Cardiac muscle cell (in vitro differentiated cells and primary cell): ENCODE measurements around the gene PSEN2. TPM values are rescaled to one million over a fixed set of nuclear protein-coding genes. Genes with fewer than 3 reads are reported as not detected.

Experiments used
- DNase-seq, 2 donors: peaks; one replicate each; pipeline versions ENCODE4 v3.0.0 to v3.0.0-alpha.2; 2010 to 2017; ENCODE audit warnings: low read depth in 1 of 2, low spot score in 1 of 2
- H3K27ac ChIP-seq: fragments of 200-600 bp; sonication (generic); 2 replicates; pipeline ENCODE4 v1.5.1; 2016
- H3K27me3 ChIP-seq: fragments of 200-600 bp; sonication (generic); 2 replicates; pipeline ENCODE4 v1.6.0; 2016; ENCODE audit warnings: control low read depth
- H3K36me3 ChIP-seq: fragments of 200-600 bp; sonication (generic); 2 replicates; pipeline ENCODE4 v1.5.1; 2016; ENCODE audit warnings: control low read depth
- H3K4me1 ChIP-seq: fragments of 200-600 bp; sonication (generic); 2 replicates; pipeline ENCODE4 v1.8.1; 2017; ENCODE audit warnings: low read depth, mild to moderate bottlenecking, mixed run types
- H3K4me3 ChIP-seq: fragments of 200-600 bp; sonication (generic); 2 replicates; pipeline ENCODE4 v1.5.1; 2016; ENCODE audit warnings: mild to moderate bottlenecking
- H3K9me3 ChIP-seq: fragments of 200-600 bp; sonication (generic); 2 replicates; pipeline ENCODE4 v1.5.1; 2017; ENCODE audit warnings: low read depth, mild to moderate bottlenecking, control low read depth
- CTCF ChIP-seq: IDR thresholded peaks from 2 replicates; pipeline ENCODE4 v1.5.1; 2012; ENCODE audit warnings: low read depth, mild to moderate bottlenecking, low read length
- polyA plus RNA-seq: library from polyadenylated mRNA; unstranded; fragments of >200 nt; fragmentation: Nextera tagmentation; extraction: Ambion mirVana; gene quantifications from 2 replicates; pipeline ENCODE4 v1.2.1, GENCODE V29; 2016
- total RNA-seq: library from RNA; depleted of rRNA; stranded (reverse); fragments of >200 nt; gene quantifications from 2 replicates; pipeline ENCODE4 v1.2.3, GENCODE V29; 2016

Gene PSEN2
- total and polyA plus RNA-seq, 2 experiments from 2014 or later: 31.1 to 41.3 TPM

- DNase-seq: no peak
- no peak overlapping the region for H3K4me3 ChIP-seq
- H3K36me3 ChIP-seq: no peaks in the 10 kb centered on the region
- peaks cover 7% of the 10 kb centered on the region for H3K4me1 ChIP-seq
- H3K27ac ChIP-seq: no peak overlapping the region
- H3K9me3 ChIP-seq: no peaks in the 10 kb centered on the region
- no peaks in the 10 kb centered on the region for H3K27me3 ChIP-seq
- TF ChIP-seq CTCF: no peak
Observed at GRCh38 chr1:226943927-226944326, 73.5 kb downstream of the PSEN2 start.

- no peak for DNase-seq
- peaks cover 7% of the 10 kb centered on the region for H3K4me1 ChIP-seq
- no peaks in the 10 kb centered on the region for H3K36me3 ChIP-seq
- H3K9me3 ChIP-seq: no peaks in the 10 kb centered on the region
- H3K27me3 ChIP-seq: no peaks in the 10 kb centered on the region
- H3K4me3 ChIP-seq: no peak overlapping the region
- TF ChIP-seq CTCF: no peak
- peak overlapping the region; percentile 71 for H3K27ac ChIP-seq
Observed at GRCh38 chr1:226945106-226945857, 74.9 kb downstream of the PSEN2 start.

Other genes starting within 250 kb of the PSEN2 start
- 4.5 and 12.0 TPM in 2 replicates for gene ITPKB, start 131.3 kb upstream of the PSEN2 start, total RNA-seq
- gene ITPKB, start 131.3 kb upstream of the PSEN2 start, polyA plus RNA-seq: 3.8 and 7.2 TPM in 2 replicates
- 34.7 and 59.7 TPM in 2 replicates for gene COQ8A, start 69.7 kb downstream of the PSEN2 start, total RNA-seq
- gene COQ8A, start 69.7 kb downstream of the PSEN2 start, polyA plus RNA-seq: 45.1 and 71.5 TPM in 2 replicates